Measurements from ENCODE around the gene TPD52L3.
A peak's percentile ranks its signal among the peaks of the same experiment; 100 is the strongest.

Gene TPD52L3

GRCh38 chr9:6328103-6328502 is at the start of gene TPD52L3:
Gene TPD52L3, plus strand, starts transcription at chr9:6328375. Its CDS starts 221 bp downstream, at chr9:6328596.
- DNase-seq (ENCODE audit: low spot score): no peak
- no peak for TF ChIP-seq CTCF (IDR thresholded peaks at IDR 0.05; ENCODE audit: extremely low read depth, missing control alignments)

- no peak for TF ChIP-seq CTCF (IDR thresholded peaks at IDR 0.05; ENCODE audit: extremely low read depth, missing control alignments)
These were observed 26.3 kb upstream of the TPD52L3 start for GRCh38 chr9:6301858-6302257.

GRCh38 chr9:6302417-6302816 is 25.8 kb upstream of the TPD52L3 start:
- no peak for DNase-seq (ENCODE audit: low spot score)
- TF ChIP-seq CTCF (IDR thresholded peaks at IDR 0.05; ENCODE audit: extremely low read depth, missing control alignments): no peak

More at GRCh38 chr9:6301858-6302257, 26.3 kb upstream of the TPD52L3 start:
- DNase-seq (ENCODE audit: low spot score): no peak

- no peak for TF ChIP-seq CTCF (IDR thresholded peaks at IDR 0.05; ENCODE audit: extremely low read depth, missing control alignments)
- DNase-seq (ENCODE audit: low spot score): no peak
These were observed 23.9 kb upstream of the TPD52L3 start for GRCh38 chr9:6304232-6304631.

GRCh38 chr9:6305954-6306563 is 22.1 kb upstream of the TPD52L3 start:
- DNase-seq (ENCODE audit: low spot score): peak; percentile 47
- TF ChIP-seq CTCF (IDR thresholded peaks at IDR 0.05; ENCODE audit: extremely low read depth, missing control alignments): no peak

GRCh38 chr9:6307551-6308096 is 20.6 kb upstream of the TPD52L3 start:
- no peak for DNase-seq (ENCODE audit: low spot score)
- no peak for TF ChIP-seq CTCF (IDR thresholded peaks at IDR 0.05; ENCODE audit: extremely low read depth, missing control alignments)

GRCh38 chr9:6330958-6331634 is 2.9 kb downstream of the TPD52L3 start:
- TF ChIP-seq CTCF (IDR thresholded peaks at IDR 0.05; ENCODE audit: extremely low read depth, missing control alignments): no peak
- DNase-seq (ENCODE audit: low spot score): no peak
